Ovary (tissue), 3 donors: Measurements from ENCODE around the gene HECTD1.

Experiments used
- CTCF ChIP-seq, 3 donors: fragments of 450-650 bp in 2 of 3; fragments of 200-600 bp in 1 of 3; IDR thresholded peaks; one replicate each; pipeline versions ENCODE4 v1.5.1 to v1.8.0; 2016 to 2022; ENCODE audit warnings: antibody characterized with exemption in 3 of 3, mild to moderate bottlenecking in 1 of 3
- EP300 ChIP-seq: sonication (generic); formaldehyde crosslinking; IDR thresholded peaks from one replicate; pipeline ENCODE4 v1.6.1; 2017; ENCODE audit warnings: antibody characterized with exemption
- donor health status: DM: no; HTN: no; CAD: no.

GRCh38 chr14:31224808-31225207 is 17.2 kb upstream of the HECTD1 start:
- TF ChIP-seq CTCF (IDR thresholded peaks at IDR 0.05) (no peak), EP300 (no peak)
